GM12892 (cell line): Measurements from ENCODE around the gene RNF186.

Source experiments
- POLR2A ChIP-seq: IDR thresholded peaks from 2 replicates; pipeline ENCODE4 v1.6.1; 2011; ENCODE audit warnings: low read depth, low read length, control low read depth
- POLR2AphosphoS5 ChIP-seq: IDR thresholded peaks from 2 replicates; pipeline ENCODE4 v1.6.1; 2011; ENCODE audit warnings: low read depth, low read length, control low read depth
- TAF1 ChIP-seq: IDR thresholded peaks from 2 replicates; pipeline ENCODE4 v1.6.1; 2011; ENCODE audit warnings: low read depth, mild to moderate bottlenecking, control low read depth, low read length, borderline replicate concordance

GRCh38 chr1:19840228-19840627 is 25.1 kb upstream of the RNF186 start:
- TF ChIP-seq POLR2A: no peak
- TF ChIP-seq POLR2AphosphoS5: no peak
- no peak for TF ChIP-seq TAF1
